Trophoblast cell (in vitro differentiated cells and primary cell): ENCODE measurements around the gene PARL.

Experiments used
- DNase-seq, 2 donors: peaks; one replicate each; pipeline ENCODE4 v3.0.0-alpha.2; 2016
- H2AFZ ChIP-seq: 2 replicates; pipeline ENCODE4 v1.6.1; 2013; ENCODE audit warnings: low read length, moderate library complexity, mild to moderate bottlenecking; ENCODE audit not compliant: insufficient read depth, poor library complexity
- H2AK5ac ChIP-seq: 2 replicates; pipeline ENCODE4 v1.6.1; 2013; ENCODE audit warnings: mild to moderate bottlenecking, low read length
- H2BK120ac ChIP-seq: 2 replicates; pipeline ENCODE4 v1.6.1; 2013; ENCODE audit warnings: low read length, mild to moderate bottlenecking, moderate library complexity; ENCODE audit not compliant: insufficient read depth, poor library complexity
- H2BK12ac ChIP-seq: 2 replicates; pipeline ENCODE4 v1.6.1; 2013; ENCODE audit warnings: mild to moderate bottlenecking, low read length, moderate library complexity
- H2BK5ac ChIP-seq: 2 replicates; pipeline ENCODE4 v1.6.1; 2013; ENCODE audit warnings: low read length, low read depth, moderate library complexity, mild to moderate bottlenecking; ENCODE audit not compliant: poor library complexity
- H3K14ac ChIP-seq: 2 replicates; pipeline ENCODE4 v1.6.1; 2013; ENCODE audit warnings: mild to moderate bottlenecking, low read length
- H3K18ac ChIP-seq: 2 replicates; pipeline ENCODE4 v1.6.1; 2013; ENCODE audit warnings: mild to moderate bottlenecking, low read length
- H3K23ac ChIP-seq: 2 replicates; pipeline ENCODE4 v1.6.1; 2013; ENCODE audit warnings: low read length
- H3K27ac ChIP-seq: 2 replicates; pipeline ENCODE4 v1.5.1; 2013; ENCODE audit warnings: low read depth, mild to moderate bottlenecking, inconsistent platforms, low read length, moderate library complexity
- H3K27me3 ChIP-seq: 2 replicates; pipeline ENCODE4 v1.6.1; 2013; ENCODE audit warnings: inconsistent platforms, mild to moderate bottlenecking, low read length, moderate library complexity; ENCODE audit not compliant: insufficient read depth
- H3K36me3 ChIP-seq, 2 experiments: 1 replicate in 1 of 2; 2 replicates in 1 of 2; pipeline ENCODE4 v1.6.1; 2013; ENCODE audit warnings: low read length in 2 of 2, mild to moderate bottlenecking in 2 of 2, moderate library complexity in 1 of 2; ENCODE audit not compliant: insufficient read depth in 2 of 2, control insufficient read depth in 1 of 2
- H3K4ac ChIP-seq: 2 replicates; pipeline ENCODE4 v1.6.1; 2013; ENCODE audit warnings: low read depth, mild to moderate bottlenecking, low read length, moderate library complexity
- H3K4me1 ChIP-seq, 2 experiments: 1 replicate in 1 of 2; 2 replicates in 1 of 2; pipeline ENCODE4 v1.6.1; 2013; ENCODE audit warnings: low read length in 2 of 2, mild to moderate bottlenecking in 2 of 2, moderate library complexity in 1 of 2; ENCODE audit not compliant: insufficient read depth in 2 of 2, control insufficient read depth in 1 of 2
- H3K4me2 ChIP-seq: 2 replicates; pipeline ENCODE4 v1.6.1; 2013; ENCODE audit warnings: inconsistent platforms, mild to moderate bottlenecking, low read length, moderate library complexity
- H3K4me3 ChIP-seq: 2 replicates; pipeline ENCODE4 v1.5.1; 2013; ENCODE audit warnings: mild to moderate bottlenecking, low read depth, low read length, inconsistent platforms
- H3K79me1 ChIP-seq: one replicate; pipeline ENCODE4 v1.6.1; 2013; ENCODE audit warnings: low read length
- H3K79me2 ChIP-seq: 2 replicates; pipeline ENCODE4 v1.6.1; 2013; ENCODE audit warnings: low read length, mild to moderate bottlenecking; ENCODE audit not compliant: control insufficient read depth, insufficient read depth, poor library complexity
- H3K9ac ChIP-seq: 2 replicates; pipeline ENCODE4 v1.6.1; 2013; ENCODE audit warnings: mild to moderate bottlenecking, low read length
- H3K9me3 ChIP-seq: 2 replicates; pipeline ENCODE4 v1.6.1; 2013; ENCODE audit warnings: low read depth, mild to moderate bottlenecking, control low read depth, inconsistent platforms, low read length; ENCODE audit not compliant: insufficient read depth
- H4K12ac ChIP-seq: 2 replicates; pipeline ENCODE4 v1.6.1; 2013; ENCODE audit warnings: low read depth, mild to moderate bottlenecking, low read length, moderate library complexity
- H4K8ac ChIP-seq: 2 replicates; pipeline ENCODE4 v1.6.1; 2013; ENCODE audit warnings: low read depth, mild to moderate bottlenecking, low read length, moderate library complexity
- H4K91ac ChIP-seq: one replicate; pipeline ENCODE4 v1.6.1; 2013; ENCODE audit warnings: low read depth, mild to moderate bottlenecking, low read length, moderate library complexity
- WGBS: extraction: QIAGEN DNeasy Blood & Tissue Kit; methylation state at CpG from one replicate; pipeline ENCODE4 v1.1.7; 2013; ENCODE audit warnings: missing lambda C conversion rate; ENCODE audit not compliant: insufficient read length, insufficient coverage; ENCODE audit errors: extremely low coverage; 5-methylcytosine and 5-hydroxymethylcytosine counted together

PARL gene

GRCh38 chr3:183892610-183893214 is 8.0 kb upstream of the PARL start:
- Histone ChIP-seq H4K8ac (no peak overlapping the region), H3K4me2 (no peak overlapping the region), H3K36me3 (no peaks in the 10 kb centered on the region), H3K4ac (no peak overlapping the region), H3K23ac (no peak overlapping the region), H3K18ac (no peak overlapping the region), H2AK5ac (no peak overlapping the region), H2AFZ (no peak overlapping the region), H3K4me1 (no peaks in the 10 kb centered on the region), H3K27me3 (no peaks in the 10 kb centered on the region), H2BK5ac (no peak overlapping the region), H3K27ac (no peak overlapping the region), H4K91ac (no peak overlapping the region), H4K12ac (no peak overlapping the region), H3K9me3 (no peaks in the 10 kb centered on the region), H2BK12ac (no peak overlapping the region), H3K14ac (no peak overlapping the region), H3K79me1 (no peaks in the 10 kb centered on the region), H3K9ac (no peak overlapping the region), H3K79me2 (no peaks in the 10 kb centered on the region), H2BK120ac (no peak overlapping the region), H3K4me3 (no peak overlapping the region)
- WGBS, result no CpG with 5 or more reads among the region's 9 CpGs
- DNase-seq, result no peak

GRCh38 chr3:183885766-183886165 is 1.1 kb upstream of the PARL start:
- WGBS, result no CpG with 5 or more reads among the region's 10 CpGs
- H2AK5ac ChIP-seq, result no peak overlapping the region
- no peak overlapping the region for H3K14ac ChIP-seq
- no peak overlapping the region for H2AFZ ChIP-seq
- no peak overlapping the region for H2BK5ac ChIP-seq
- no peak for DNase-seq
- no peak overlapping the region for H2BK120ac ChIP-seq
- H3K9me3 ChIP-seq, result no peaks in the 10 kb centered on the region
- no peak overlapping the region for H4K12ac ChIP-seq
- H3K4me2 ChIP-seq, result no peak overlapping the region
- H2BK12ac ChIP-seq, result no peak overlapping the region
- no peak overlapping the region for H4K8ac ChIP-seq
- no peak overlapping the region for H3K4ac ChIP-seq
- H3K79me1 ChIP-seq, result peaks cover 5% of the 10 kb centered on the region
- no peak overlapping the region for H4K91ac ChIP-seq
- peaks cover 8% of the 10 kb centered on the region for H3K79me2 ChIP-seq
- H3K9ac ChIP-seq, result no peak overlapping the region
- no peak overlapping the region for H3K4me3 ChIP-seq
- H3K23ac ChIP-seq, result no peak overlapping the region
- no peaks in the 10 kb centered on the region for H3K36me3 ChIP-seq
- no peak overlapping the region for H3K27ac ChIP-seq
- no peaks in the 10 kb centered on the region for H3K27me3 ChIP-seq
- H3K18ac ChIP-seq, result no peak overlapping the region
- H3K4me1 ChIP-seq, result peaks cover 0 to 3% of the 10 kb centered on the region in 2 experiments

- Histone ChIP-seq H4K12ac (peak overlapping the region; percentile 97), H4K91ac (peak overlapping the region; percentile 89), H4K8ac (peak overlapping the region; percentile 93), H2BK120ac (no peak overlapping the region), H2BK5ac (no peak overlapping the region), H3K27me3 (no peaks in the 10 kb centered on the region), H2AK5ac (no peak overlapping the region), H3K79me1 (peaks cover 5% of the 10 kb centered on the region), H3K79me2 (peaks cover 8% of the 10 kb centered on the region), H3K36me3 (peaks cover 0 to 2% of the 10 kb centered on the region in 2 experiments), H3K4ac (peak overlapping the region; percentile 89), H3K27ac (no peak overlapping the region), H3K18ac (no peak overlapping the region), H3K9ac (peak overlapping the region; percentile 91), H2AFZ (peak overlapping the region; percentile 95), H3K4me2 (peak overlapping the region; percentile 68), H3K14ac (peak overlapping the region; percentile 86), H3K4me1 (peaks cover 0 to 3% of the 10 kb centered on the region in 2 experiments), H2BK12ac (no peak overlapping the region), H3K4me3 (peak overlapping the region; percentile 97), H3K23ac (no peak overlapping the region), H3K9me3 (no peaks in the 10 kb centered on the region)
- DNase-seq, result no peak
- WGBS, result no CpG with 5 or more reads among the region's 9 CpGs
Observed at GRCh38 chr3:183884097-183884426, 618 bp downstream of the PARL start.

- no CpG with 5 or more reads among the region's 16 CpGs for WGBS
- no peak overlapping the region for H2BK120ac ChIP-seq
- no peak overlapping the region for H4K8ac ChIP-seq
- H2AFZ ChIP-seq, result no peak overlapping the region
- peak overlapping the region; percentile 87 for H3K4ac ChIP-seq
- H3K36me3 ChIP-seq, result peaks cover 0 to 2% of the 10 kb centered on the region in 2 experiments
- no peak overlapping the region for H3K18ac ChIP-seq
- peaks cover 5% of the 10 kb centered on the region for H3K79me1 ChIP-seq
- H3K27me3 ChIP-seq, result no peaks in the 10 kb centered on the region
- H3K4me1 ChIP-seq, result peaks cover 0 to 3% of the 10 kb centered on the region in 2 experiments
- no peak overlapping the region for H3K23ac ChIP-seq
- H3K9ac ChIP-seq, result no peak overlapping the region
- DNase-seq, result no peak
- H3K14ac ChIP-seq, result no peak overlapping the region
- H3K4me3 ChIP-seq, result no peak overlapping the region
- H2BK5ac ChIP-seq, result no peak overlapping the region
- H2AK5ac ChIP-seq, result no peak overlapping the region
- H4K91ac ChIP-seq, result no peak overlapping the region
- no peaks in the 10 kb centered on the region for H3K9me3 ChIP-seq
- H3K4me2 ChIP-seq, result peak overlapping the region; percentile 68
- peaks cover 8% of the 10 kb centered on the region for H3K79me2 ChIP-seq
- no peak overlapping the region for H3K27ac ChIP-seq
- no peak overlapping the region for H4K12ac ChIP-seq
- no peak overlapping the region for H2BK12ac ChIP-seq
Observed at GRCh38 chr3:183883291-183884096, 1.2 kb downstream of the PARL start.
